HepG2 (cell line): ENCODE data around the gene FFAR1. TPM values are rescaled to one million over a fixed set of nuclear protein-coding genes. Genes with fewer than 3 reads are reported as not detected.

ENCODE experiments used
- ATAC-seq: fragments of 200-7000 bp; cut with Tn5 transposase; 3 replicates; pipeline ENCODE4 v1.9.1; 2020; ENCODE audit warnings: mild to moderate bottlenecking, moderate library complexity
- BruUV-seq: library from RNA; stranded (reverse); fragments of 400-500 nt; replicated peaks from 2 replicates; lab custom pipeline; 2021; lab: Mats Ljungman, UMichigan
- CTCF ChIA-PET: fragments of 300-600 bp; formaldehyde crosslinking; extraction: SDS; loops from one replicate; lab custom pipeline; 2021; ENCODE audit warnings: low total read pairs, inconsistent platforms, low intra/inter-chr PET ratio; lab: Yijun Ruan, JAX
- POLR2A ChIA-PET: fragments of 350-600 bp; sonication (Branson Sonifier 250); formaldehyde crosslinking; loops from one replicate; lab custom pipeline; 2020; ENCODE audit warnings: antibody characterized with exemption, inconsistent platforms; lab: Yijun Ruan, JAX
- DNase-seq: peaks from one replicate; pipeline ENCODE4 v3.0.0-alpha.2; 2015; ENCODE audit warnings: low spot score
- FAIRE-seq: peaks from 3 replicates; lab custom pipeline; 2011; peaks lifted over from hg19 to GRCh38; lab: Jason Lieb, UNC
- H2AFZ ChIP-seq: one replicate; pipeline ENCODE4 v1.6.1; 2011; ENCODE audit warnings: low read length, inconsistent platforms
- H3K27ac ChIP-seq: fragments of 300-600 bp; 3 replicates; pipeline ENCODE4 v1.8.0; 2011; ENCODE audit warnings: mixed run types, mild to moderate bottlenecking, mixed read lengths, low read length, inconsistent platforms; ENCODE audit not compliant: insufficient read depth; ENCODE audit errors: extremely low read length
- H3K27me3 ChIP-seq, 2 experiments: fragments of 200-600 bp in 1 of 2; 2 replicates in 1 of 2; 3 replicates in 1 of 2; pipeline versions ENCODE4 v1.6.0 to v1.8.0; 2011; ENCODE audit warnings: low read length in 2 of 2, mild to moderate bottlenecking in 2 of 2, moderate library complexity in 2 of 2, inconsistent platforms in 1 of 2; ENCODE audit not compliant: insufficient read depth in 2 of 2, control insufficient read depth in 1 of 2
- H3K36me3 ChIP-seq, 2 experiments: fragments of 200-600 bp in 1 of 2; replicated peaks in 1 of 2; 2 replicates in 1 of 2; 3 replicates in 1 of 2; pipeline versions ENCODE4 v1.5.1 to v1.8.0; 2011; ENCODE audit warnings: low read length in 2 of 2, inconsistent platforms in 1 of 2; ENCODE audit not compliant: insufficient read depth in 2 of 2, control insufficient read depth in 1 of 2
- H3K4me1 ChIP-seq: 2 replicates; pipeline ENCODE4 v1.5.1; 2012; ENCODE audit warnings: low read length, inconsistent platforms; ENCODE audit not compliant: insufficient read depth
- H3K4me2 ChIP-seq: 2 replicates; pipeline ENCODE4 v1.6.0; 2011; ENCODE audit warnings: low read depth, low read length, inconsistent platforms
- H3K4me3 ChIP-seq, 3 experiments: fragments of 200-600 bp in 1 of 3; sonication (generic), shearing (Covaris generic) in 1 of 3; replicated peaks in 1 of 3; 2 replicates each; pipeline ENCODE4 v1.5.1; 2011 to 2016; ENCODE audit warnings: low read length in 3 of 3, inconsistent platforms in 2 of 3, low read depth in 2 of 3, mild to moderate bottlenecking in 2 of 3, control low read depth in 1 of 3, mixed read lengths in 1 of 3; ENCODE audit not compliant: insufficient read depth in 1 of 3
- H3K79me2 ChIP-seq: one replicate; pipeline ENCODE4 v1.6.1; 2011; ENCODE audit warnings: low read length, inconsistent platforms; ENCODE audit not compliant: insufficient read depth
- H3K9ac ChIP-seq: 2 replicates; pipeline ENCODE4 v1.6.0; 2011; ENCODE audit warnings: mild to moderate bottlenecking, low read depth, low read length, inconsistent platforms; ENCODE audit not compliant: insufficient read depth
- H3K9me3 ChIP-seq: 2 replicates; pipeline ENCODE4 v1.5.1; 2012; ENCODE audit warnings: mild to moderate bottlenecking, low read length
- H4K20me1 ChIP-seq: 2 replicates; pipeline ENCODE4 v1.6.0; 2011; ENCODE audit warnings: inconsistent platforms, mild to moderate bottlenecking, low read length, moderate library complexity; ENCODE audit not compliant: insufficient read depth
- CBX1 ChIP-seq: IDR thresholded peaks from one replicate; pipeline ENCODE4 v1.6.1; 2016; ENCODE audit warnings: antibody characterized with exemption, low read depth
- EHMT2 ChIP-seq: fragments of 200-600 bp; sonication (generic); IDR thresholded peaks from 2 replicates; pipeline ENCODE4 v1.7.0; 2017; ENCODE audit warnings: antibody characterized with exemption, low read depth, low read length, borderline replicate concordance
- HNF4G ChIP-seq, 2 experiments: sonication (generic) in 1 of 2; formaldehyde crosslinking in 1 of 2; IDR thresholded peaks; 2 replicates each; pipeline versions ENCODE4 v1.4.0 to v1.6.1; 2011 to 2020; ENCODE audit warnings: borderline replicate concordance in 2 of 2, low read depth in 2 of 2, mild to moderate bottlenecking in 2 of 2, low read length in 1 of 2, missing genetic modification reagents in 1 of 2, moderate library complexity in 1 of 2
- MIER2 ChIP-seq: IDR thresholded peaks from 2 replicates; pipeline ENCODE4 v1.6.1; 2016; ENCODE audit warnings: missing biosample characterization, missing genetic modification reagents
- NR2F1 ChIP-seq, 2 experiments: fragments of 450-650 bp in 1 of 2; formaldehyde crosslinking in 1 of 2; IDR thresholded peaks; 2 replicates each; pipeline versions ENCODE4 v1.5.0 to v1.6.1; 2016 to 2020; ENCODE audit warnings: mild to moderate bottlenecking in 1 of 2, missing compliant biosample characterization in 1 of 2, missing genetic modification reagents in 1 of 2, moderate library complexity in 1 of 2
- SIN3A ChIP-seq: IDR thresholded peaks from 2 replicates; pipeline ENCODE4 v1.6.1; 2011; ENCODE audit warnings: low read depth, mild to moderate bottlenecking, control low read depth, low read length, borderline replicate concordance
- SYNCRIP ChIP-seq: fragments of 200-400 bp; formaldehyde crosslinking; IDR thresholded peaks from 2 replicates; pipeline ENCODE4 v1.6.1; 2018; ENCODE audit warnings: mild to moderate bottlenecking, low read depth, low read length; ENCODE audit not compliant: insufficient read depth
- ZBTB14 ChIP-seq: sonication (generic); formaldehyde crosslinking; IDR thresholded peaks from 2 replicates; pipeline ENCODE4 v1.4.0; 2020; ENCODE audit warnings: missing genetic modification reagents
- ZNF30 ChIP-seq: sonication (generic); formaldehyde crosslinking; IDR thresholded peaks from 2 replicates; pipeline ENCODE4 v1.5.0; 2020; ENCODE audit warnings: mild to moderate bottlenecking, missing genetic modification reagents
- ZNF670 ChIP-seq: sonication (generic); formaldehyde crosslinking; IDR thresholded peaks from 2 replicates; pipeline ENCODE4 v1.8.0; 2022; ENCODE audit warnings: mild to moderate bottlenecking, missing genetic modification reagents, borderline replicate concordance
- WGBS: methylation state at CpG from one replicate; pipeline ENCODE4 v1.1.6; 2017; ENCODE audit warnings: low lambda C conversion rate; 5-methylcytosine and 5-hydroxymethylcytosine counted together
- in situ Hi-C: cut with HindIII; loops from 2 replicates; pipeline ENCODE4 v1.10.0; 2017; ENCODE audit warnings: low pct_unique_long_range_greater_than_20kb; ENCODE audit not compliant: extremely low pct_ligation_motif_present
- intact Hi-C: fragments of 100-400 bp; cut with micrococcal nuclease; formaldehyde crosslinking; loops from one replicate; pipeline ENCODE4 v1.10.0; 2022; ENCODE audit not compliant: unreplicated experiment
- polyA plus RNA-seq, 8 experiments: library from polyadenylated mRNA; depleted of rRNA in 3 of 8; stranded (reverse) in 7 of 8; unstranded in 1 of 8; fragments of >200 nt; fragmentation: Illumina TruSeq in 4 of 8; extraction: Trizol in 4 of 8; gene quantifications; 2 replicates each; pipeline versions ENCODE4 v1.2.1 to v1.2.3, GENCODE V29; 2011 to 2016; ENCODE audit warnings: low read depth in 4 of 8, missing spikeins in 1 of 8, mixed read lengths in 1 of 8; ENCODE audit not compliant: insufficient read depth in 1 of 8
- total RNA-seq, 5 experiments: library from RNA; depleted of rRNA; stranded (reverse); fragments of >200 nt; fragmentation: Illumina TruSeq; extraction: Trizol; gene quantifications; 2 replicates each; pipeline ENCODE4 v1.2.3, GENCODE V29; 2016; ENCODE audit warnings: low read depth in 1 of 5
- TF ChIP-seq, protein P1 (sequence below): sonication (generic); formaldehyde crosslinking; IDR thresholded peaks from 2 replicates; pipeline ENCODE4 v1.5.0; 2020; ENCODE audit warnings: mild to moderate bottlenecking, missing genetic modification reagents
- TF ChIP-seq, protein P2 (sequence below): sonication (generic); formaldehyde crosslinking; IDR thresholded peaks from 2 replicates; pipeline ENCODE4 v1.8.1; 2023; ENCODE audit warnings: mild to moderate bottlenecking, missing genetic modification reagents

The FFAR1 gene
- total and polyA plus RNA-seq, 2 of the 13 experiments (the other 11 are each of a cell fraction or from before 2014, with no cell fraction given) = not detected

DNA sequence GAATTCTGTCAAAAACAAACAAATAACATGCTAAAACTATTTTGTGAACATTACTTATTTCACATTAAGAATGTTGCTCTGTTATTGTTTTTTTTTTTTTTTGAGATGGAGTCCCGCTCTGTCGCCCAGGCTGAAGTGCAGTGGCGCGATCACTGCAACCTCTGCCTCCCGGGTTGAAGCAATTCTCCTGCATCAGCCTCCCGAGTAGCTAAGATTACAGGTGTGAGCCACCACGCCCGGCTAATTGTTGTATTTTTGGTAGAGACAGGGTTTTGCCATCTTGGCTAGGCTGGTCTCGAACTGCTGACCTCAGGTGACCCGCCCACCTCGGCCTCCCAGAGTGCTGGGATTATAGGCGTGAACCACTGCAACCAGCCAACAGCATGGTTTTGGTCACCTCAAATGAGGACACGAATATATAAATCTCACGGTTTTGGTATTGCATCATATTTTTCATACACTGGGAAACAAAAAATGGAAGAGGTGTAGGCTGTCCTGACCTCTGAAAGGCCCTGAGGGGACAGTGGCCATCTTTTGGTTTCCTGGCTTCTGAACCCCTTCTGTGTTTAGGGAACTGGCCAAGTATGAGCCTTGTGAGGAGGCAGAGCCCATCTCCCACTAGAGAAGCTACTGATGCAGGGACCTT lies 48.7 kb downstream of the FFAR1 start (continued):
- TF ChIP-seq CBX1 = no peak
- TF ChIP-seq, protein P1, sequence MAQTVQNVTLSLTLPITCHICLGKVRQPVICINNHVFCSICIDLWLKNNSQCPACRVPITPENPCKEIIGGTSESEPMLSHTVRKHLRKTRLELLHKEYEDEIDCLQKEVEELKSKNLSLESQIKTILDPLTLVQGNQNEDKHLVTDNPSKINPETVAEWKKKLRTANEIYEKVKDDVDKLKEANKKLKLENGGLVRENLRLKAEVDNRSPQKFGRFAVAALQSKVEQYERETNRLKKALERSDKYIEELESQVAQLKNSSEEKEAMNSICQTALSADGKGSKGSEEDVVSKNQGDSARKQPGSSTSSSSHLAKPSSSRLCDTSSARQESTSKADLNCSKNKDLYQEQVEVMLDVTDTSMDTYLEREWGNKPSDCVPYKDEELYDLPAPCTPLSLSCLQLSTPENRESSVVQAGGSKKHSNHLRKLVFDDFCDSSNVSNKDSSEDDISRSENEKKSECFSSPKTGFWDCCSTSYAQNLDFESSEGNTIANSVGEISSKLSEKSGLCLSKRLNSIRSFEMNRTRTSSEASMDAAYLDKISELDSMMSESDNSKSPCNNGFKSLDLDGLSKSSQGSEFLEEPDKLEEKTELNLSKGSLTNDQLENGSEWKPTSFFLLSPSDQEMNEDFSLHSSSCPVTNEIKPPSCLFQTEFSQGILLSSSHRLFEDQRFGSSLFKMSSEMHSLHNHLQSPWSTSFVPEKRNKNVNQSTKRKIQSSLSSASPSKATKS (CRISPR knock-in tag) = no peak
- no peak for TF ChIP-seq HNF4G (IDR thresholded peaks at IDR 0.05; ENCODE audit: borderline replicate concordance, low read depth, low read length)
- no peak for TF ChIP-seq HNF4G (CRISPR knock-in tag; IDR thresholded peaks at IDR 0.05; ENCODE audit: borderline replicate concordance, low read depth)
- TF ChIP-seq EHMT2 = no peak

DNA sequence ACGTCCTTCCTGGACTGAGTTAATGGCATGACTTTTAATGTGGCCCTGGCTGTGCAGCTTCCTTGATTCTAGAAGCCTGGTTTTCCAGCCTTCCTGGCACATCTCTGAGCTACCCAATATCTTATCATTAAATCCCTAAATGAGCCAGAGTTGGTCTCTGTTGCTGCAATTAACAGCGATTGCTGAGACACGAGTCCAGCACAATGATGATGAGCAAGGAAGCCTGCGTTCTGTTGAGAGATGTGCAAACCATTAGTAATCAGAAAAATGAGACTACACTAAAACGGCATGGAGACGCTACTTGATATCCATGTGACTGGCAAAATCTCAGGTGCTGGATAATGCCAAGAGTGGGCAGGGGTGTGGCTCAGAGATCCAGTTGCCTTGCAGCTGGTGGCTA lies 49.4 kb downstream of the FFAR1 start:
- no peak overlapping the region for H3K9ac ChIP-seq
- H2AFZ ChIP-seq = no peak overlapping the region
- 0 out of 5 replicates have a peak, but pooled peaks cover 0 to 2% of the 10 kb centered on the region in 2 experiments for H3K27me3 ChIP-seq
- H3K36me3 ChIP-seq = no peaks in the 10 kb centered on the region
- H3K27ac ChIP-seq = no peak overlapping the region
- H3K4me1 ChIP-seq = peaks cover 36% of the 10 kb centered on the region
- no peaks in the 10 kb centered on the region for H3K79me2 ChIP-seq
- no peak overlapping the region for H3K4me2 ChIP-seq
- intact Hi-C loops = loop anchor here (5.0 kb wide), 1 partner anchor 45 kb away; no protein-coding TSS in a partner anchor
- no peak for FAIRE-seq
- BruUV-seq = no TSS peak
- in situ Hi-C loops = no loop called here
- DNase-seq = no peak
- no peaks in the 10 kb centered on the region for H3K9me3 ChIP-seq
- no peaks in the 10 kb centered on the region for H4K20me1 ChIP-seq
- ChIA-PET CTCF (no interaction called here), POLR2A (no interaction called here)
- 84% methylated on average over 6 of the region's 6 CpGs for WGBS
- no peak for ATAC-seq
- no peak overlapping the region for H3K4me3 ChIP-seq
- no peak for TF ChIP-seq SYNCRIP
- no peak for TF ChIP-seq SIN3A
- no peak for TF ChIP-seq ZBTB14 (CRISPR knock-in tag)
- no peak for TF ChIP-seq ZNF30 (CRISPR knock-in tag)
- TF ChIP-seq, protein P2, sequence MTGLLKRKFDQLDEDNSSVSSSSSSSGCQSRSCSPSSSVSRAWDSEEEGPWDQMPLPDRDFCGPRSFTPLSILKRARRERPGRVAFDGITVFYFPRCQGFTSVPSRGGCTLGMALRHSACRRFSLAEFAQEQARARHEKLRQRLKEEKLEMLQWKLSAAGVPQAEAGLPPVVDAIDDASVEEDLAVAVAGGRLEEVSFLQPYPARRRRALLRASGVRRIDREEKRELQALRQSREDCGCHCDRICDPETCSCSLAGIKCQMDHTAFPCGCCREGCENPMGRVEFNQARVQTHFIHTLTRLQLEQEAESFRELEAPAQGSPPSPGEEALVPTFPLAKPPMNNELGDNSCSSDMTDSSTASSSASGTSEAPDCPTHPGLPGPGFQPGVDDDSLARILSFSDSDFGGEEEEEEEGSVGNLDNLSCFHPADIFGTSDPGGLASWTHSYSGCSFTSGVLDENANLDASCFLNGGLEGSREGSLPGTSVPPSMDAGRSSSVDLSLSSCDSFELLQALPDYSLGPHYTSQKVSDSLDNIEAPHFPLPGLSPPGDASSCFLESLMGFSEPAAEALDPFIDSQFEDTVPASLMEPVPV = no peak
- no peak for TF ChIP-seq NR2F1 (CRISPR knock-in tag; IDR thresholded peaks at IDR 0.05)
- TF ChIP-seq ZNF670 (CRISPR knock-in tag) = no peak
- TF ChIP-seq MIER2 (CRISPR knock-in tag) = no peak
